Measurements from ENCODE around the gene POU5F1.
"Not testable (repeated sequence)": the region's sequence is repeated elsewhere in the genome, so short reads cannot be mapped to it uniquely, and the experiment has no call there.

The POU5F1 gene

GRCh38 chr6:31169123-31169857 is 1.2 kb downstream of the POU5F1 start:
- no peaks in the 10 kb centered on the region for H3K79me1 ChIP-seq (ENCODE audit: low read length)
- peak overlapping the region; percentile 91 for H3K18ac ChIP-seq (ENCODE audit: low read length)
- no peak overlapping the region for H2BK15ac ChIP-seq (replicated peaks; ENCODE audit: low read depth)
- H3K36me3 ChIP-seq (ENCODE audit: control insufficient read depth, insufficient read depth, low read length): peaks cover 1% of the 10 kb centered on the region
- peak overlapping the region; percentile 46 for H3K27ac ChIP-seq (ENCODE audit: low read depth, low read length)
- H3K4me1 ChIP-seq (ENCODE audit: control insufficient read depth, low read depth, low read length): peaks cover 14% of the 10 kb centered on the region
- H3K27me3 ChIP-seq (ENCODE audit: insufficient read depth, low read length, poor library complexity): no peaks in the 10 kb centered on the region
- peak overlapping the region; percentile 82 for H3K56ac ChIP-seq (ENCODE audit: low read length)
- H2AK5ac ChIP-seq (ENCODE audit: low read length): no peak overlapping the region
- H3K4me3 ChIP-seq (ENCODE audit: low read length): peak overlapping the region; percentile 49
- peak; percentile 52 for DNase-seq
- no peak overlapping the region for H3K23ac ChIP-seq (ENCODE audit: low read length)
- no peak overlapping the region for H4K5ac ChIP-seq (ENCODE audit: low read length)
- no peak overlapping the region for H4K8ac ChIP-seq (ENCODE audit: low read depth, low read length)
- H3K79me2 ChIP-seq (ENCODE audit: control insufficient read depth, insufficient read depth, low read length): peaks cover 46% of the 10 kb centered on the region
- no peak overlapping the region for H2BK120ac ChIP-seq (ENCODE audit: low read depth, low read length)
- H3K4me2 ChIP-seq (ENCODE audit: low read length): peak overlapping the region; percentile 53
- H2BK5ac ChIP-seq (ENCODE audit: low read length): no peak overlapping the region
- H3K4ac ChIP-seq (ENCODE audit: low read depth, low read length): no peak overlapping the region
- WGBS (ENCODE audit: extremely low coverage, insufficient coverage, low lambda C conversion rate): no CpG with 5 or more reads among the region's 10 CpGs
- peak overlapping the region; percentile 72 for H3K9ac ChIP-seq (ENCODE audit: low read length)

- no peak overlapping the region for H3K18ac ChIP-seq (ENCODE audit: low read length)
- no peaks in the 10 kb centered on the region for H3K27me3 ChIP-seq (ENCODE audit: insufficient read depth, low read length, poor library complexity)
- no peak for DNase-seq
- peak overlapping the region; percentile 82 for H3K56ac ChIP-seq (ENCODE audit: low read length)
- H3K27ac ChIP-seq (ENCODE audit: low read depth, low read length): no peak overlapping the region
- H4K8ac ChIP-seq (ENCODE audit: low read depth, low read length): no peak overlapping the region
- H4K5ac ChIP-seq (ENCODE audit: low read length): no peak overlapping the region
- WGBS (ENCODE audit: extremely low coverage, insufficient coverage, low lambda C conversion rate): no CpG with 5 or more reads among the region's 3 CpGs
- no peak overlapping the region for H2BK15ac ChIP-seq (replicated peaks; ENCODE audit: low read depth)
- H3K4me1 ChIP-seq (ENCODE audit: control insufficient read depth, low read depth, low read length): peaks cover 14% of the 10 kb centered on the region
- no peaks in the 10 kb centered on the region for H3K79me1 ChIP-seq (ENCODE audit: low read length)
- H3K23ac ChIP-seq (ENCODE audit: low read length): peak overlapping the region; percentile 80
- peak overlapping the region; percentile 32 for H2AK5ac ChIP-seq (ENCODE audit: low read length)
- peak overlapping the region; percentile 53 for H3K4me2 ChIP-seq (ENCODE audit: low read length)
- peak overlapping the region; percentile 72 for H3K9ac ChIP-seq (ENCODE audit: low read length)
- H2BK120ac ChIP-seq (ENCODE audit: low read depth, low read length): no peak overlapping the region
- peak overlapping the region; percentile 49 for H3K4me3 ChIP-seq (ENCODE audit: low read length)
- peak overlapping the region; percentile 73 for H2BK5ac ChIP-seq (ENCODE audit: low read length)
- peaks cover 43% of the 10 kb centered on the region for H3K79me2 ChIP-seq (ENCODE audit: control insufficient read depth, insufficient read depth, low read length)
- H3K36me3 ChIP-seq (ENCODE audit: control insufficient read depth, insufficient read depth, low read length): peaks cover 1% of the 10 kb centered on the region
- H3K4ac ChIP-seq (ENCODE audit: low read depth, low read length): no peak overlapping the region
These were observed 1.9 kb downstream of the POU5F1 start for GRCh38 chr6:31168606-31169005.

GRCh38 chr6:31165986-31166385 is 4.5 kb downstream of the POU5F1 start:
- H3K27ac ChIP-seq (ENCODE audit: low read depth, low read length): no peak overlapping the region
- H3K18ac ChIP-seq (ENCODE audit: low read length): no peak overlapping the region
- no peaks in the 10 kb centered on the region for H3K79me1 ChIP-seq (ENCODE audit: low read length)
- no peak overlapping the region for H4K5ac ChIP-seq (ENCODE audit: low read length)
- no peak overlapping the region for H2BK5ac ChIP-seq (ENCODE audit: low read length)
- peak overlapping the region; percentile 42 for H3K56ac ChIP-seq (ENCODE audit: low read length)
- no peak overlapping the region for H3K9ac ChIP-seq (ENCODE audit: low read length)
- H3K36me3 ChIP-seq (ENCODE audit: control insufficient read depth, insufficient read depth, low read length): peaks cover 5% of the 10 kb centered on the region
- H3K23ac ChIP-seq (ENCODE audit: low read length): no peak overlapping the region
- DNase-seq: no peak
- H2BK15ac ChIP-seq (replicated peaks; ENCODE audit: low read depth): no peak overlapping the region
- H3K79me2 ChIP-seq (ENCODE audit: control insufficient read depth, insufficient read depth, low read length): peaks cover 43% of the 10 kb centered on the region
- no peaks in the 10 kb centered on the region for H3K27me3 ChIP-seq (ENCODE audit: insufficient read depth, low read length, poor library complexity)
- H3K4me2 ChIP-seq (ENCODE audit: low read length): no peak overlapping the region
- WGBS (ENCODE audit: extremely low coverage, insufficient coverage, low lambda C conversion rate): no CpG with 5 or more reads among the region's 5 CpGs
- H3K4me3 ChIP-seq (ENCODE audit: low read length): no peak overlapping the region
- H3K4me1 ChIP-seq (ENCODE audit: control insufficient read depth, low read depth, low read length): peaks cover 6% of the 10 kb centered on the region
- H2AK5ac ChIP-seq (ENCODE audit: low read length): no peak overlapping the region
- no peak overlapping the region for H4K8ac ChIP-seq (ENCODE audit: low read depth, low read length)
- H3K4ac ChIP-seq (ENCODE audit: low read depth, low read length): no peak overlapping the region
- no peak overlapping the region for H2BK120ac ChIP-seq (ENCODE audit: low read depth, low read length)

- H3K4me3 ChIP-seq (ENCODE audit: low read length); H3K9ac ChIP-seq (ENCODE audit: low read length); DNase-seq; H3K4me1 ChIP-seq (ENCODE audit: control insufficient read depth, low read depth, low read length); H2BK120ac ChIP-seq (ENCODE audit: low read depth, low read length); H3K79me1 ChIP-seq (ENCODE audit: low read length); H3K36me3 ChIP-seq (ENCODE audit: control insufficient read depth, insufficient read depth, low read length); H3K4ac ChIP-seq (ENCODE audit: low read depth, low read length); H3K23ac ChIP-seq (ENCODE audit: low read length); H3K27ac ChIP-seq (ENCODE audit: low read depth, low read length); H3K4me2 ChIP-seq (ENCODE audit: low read length); H3K18ac ChIP-seq (ENCODE audit: low read length); H3K27me3 ChIP-seq (ENCODE audit: insufficient read depth, low read length, poor library complexity); H3K56ac ChIP-seq (ENCODE audit: low read length); H4K8ac ChIP-seq (ENCODE audit: low read depth, low read length); H2BK15ac ChIP-seq (replicated peaks; ENCODE audit: low read depth); H2BK5ac ChIP-seq (ENCODE audit: low read length); H2AK5ac ChIP-seq (ENCODE audit: low read length); H4K5ac ChIP-seq (ENCODE audit: low read length): not testable (repeated sequence)
- H3K79me2 ChIP-seq (ENCODE audit: control insufficient read depth, insufficient read depth, low read length): peaks cover 41% of the 10 kb centered on the region
- no CpG with 5 or more reads among the region's 17 CpGs for WGBS (ENCODE audit: extremely low coverage, insufficient coverage, low lambda C conversion rate)
These were observed 5.2 kb downstream of the POU5F1 start for GRCh38 chr6:31165064-31165832.

- H2BK5ac ChIP-seq (ENCODE audit: low read length); H3K9ac ChIP-seq (ENCODE audit: low read length); H3K4me3 ChIP-seq (ENCODE audit: low read length); H3K4me2 ChIP-seq (ENCODE audit: low read length); DNase-seq; H2AK5ac ChIP-seq (ENCODE audit: low read length); H3K18ac ChIP-seq (ENCODE audit: low read length); H4K8ac ChIP-seq (ENCODE audit: low read depth, low read length); H3K27ac ChIP-seq (ENCODE audit: low read depth, low read length); H4K5ac ChIP-seq (ENCODE audit: low read length); H3K79me1 ChIP-seq (ENCODE audit: low read length); H3K4me1 ChIP-seq (ENCODE audit: control insufficient read depth, low read depth, low read length); H3K56ac ChIP-seq (ENCODE audit: low read length); H2BK15ac ChIP-seq (replicated peaks; ENCODE audit: low read depth); H3K4ac ChIP-seq (ENCODE audit: low read depth, low read length); H3K23ac ChIP-seq (ENCODE audit: low read length); H3K27me3 ChIP-seq (ENCODE audit: insufficient read depth, low read length, poor library complexity); H3K36me3 ChIP-seq (ENCODE audit: control insufficient read depth, insufficient read depth, low read length); H2BK120ac ChIP-seq (ENCODE audit: low read depth, low read length): not testable (repeated sequence)
- WGBS (ENCODE audit: extremely low coverage, insufficient coverage, low lambda C conversion rate): no CpG with 5 or more reads among the region's 9 CpGs
- peaks cover 34% of the 10 kb centered on the region for H3K79me2 ChIP-seq (ENCODE audit: control insufficient read depth, insufficient read depth, low read length)
These were observed 5.9 kb downstream of the POU5F1 start for GRCh38 chr6:31164475-31165063.

Data from mesendoderm (in vitro differentiated cells).